Calu3 (cell line): Measurements from ENCODE around the gene TASOR. TPM values are rescaled to one million over a fixed set of nuclear protein-coding genes. Genes with fewer than 3 reads are reported as not detected.

Source experiments
- Bru-seq: library from RNA; stranded (reverse); fragments of 400-500 nt; gene quantifications from one replicate; lab custom pipeline; 2021; lab: Mats Ljungman, UMichigan
- BruChase-seq, 2 experiments: library from RNA; stranded (reverse); fragments of 400-500 nt; gene quantifications; one replicate each; lab custom pipeline; 2021; lab: Mats Ljungman, UMichigan
- BruUV-seq: library from RNA; stranded (reverse); fragments of 400-500 nt; replicated peaks from 2 replicates; lab custom pipeline; 2021; lab: Mats Ljungman, UMichigan
- CTCF ChIA-PET: fragments of 300-600 bp; sonication (Branson Sonifier 250); formaldehyde crosslinking; loops from one replicate; lab custom pipeline; 2022; ENCODE audit warnings: antibody characterized with exemption; lab: Charles Lee
- DNase-seq: peaks from one replicate; pipeline ENCODE4 v3.0.0; 2022
- H3K27ac Mint-ChIP-seq: one replicate; pipeline ENCODE4 v1.8.0; 2022; ENCODE audit warnings: mixed read lengths; ENCODE audit not compliant: unreplicated experiment
- H3K27me3 Mint-ChIP-seq: one replicate; pipeline ENCODE4 v1.8.0; 2022; ENCODE audit warnings: mixed read lengths; ENCODE audit not compliant: unreplicated experiment
- H3K36me3 Mint-ChIP-seq: one replicate; pipeline ENCODE4 v1.8.0; 2022; ENCODE audit warnings: mild to moderate bottlenecking, moderate library complexity, mixed read lengths; ENCODE audit not compliant: insufficient read depth, unreplicated experiment
- H3K4me1 Mint-ChIP-seq: one replicate; pipeline ENCODE4 v1.8.0; 2022; ENCODE audit warnings: mild to moderate bottlenecking, low read depth, mixed read lengths; ENCODE audit not compliant: unreplicated experiment
- H3K4me3 Mint-ChIP-seq: one replicate; pipeline ENCODE4 v1.8.0; 2022; ENCODE audit warnings: mild to moderate bottlenecking, low read depth, moderate library complexity, mixed read lengths; ENCODE audit not compliant: unreplicated experiment
- H3K9me3 Mint-ChIP-seq: one replicate; pipeline ENCODE4 v1.8.0; 2022; ENCODE audit warnings: low read depth, mixed read lengths; ENCODE audit not compliant: unreplicated experiment
- intact Hi-C: fragments of 100-400 bp; cut with micrococcal nuclease; formaldehyde crosslinking; loops from one replicate; pipeline ENCODE4 v1.10.0; 2022; ENCODE audit not compliant: unreplicated experiment
- long read RNA-seq: library from polyadenylated mRNA; stranded (forward); transcript quantifications from one replicate; pipeline ENCODE4 v2.0.0, GENCODE V29; 2022
- total RNA-seq: library from RNA; stranded (reverse); gene quantifications from 2 replicates; pipeline ENCODE4 v1.2.3, GENCODE V29; 2022
- TF ChIP-seq, protein P1 (sequence below): fragments of 200-600 bp; IDR thresholded peaks from one replicate; pipeline ENCODE4 v1.8.0; 2022; ENCODE audit warnings: antibody characterized with exemption; ENCODE audit not compliant: unreplicated experiment

TASOR gene, protein sequence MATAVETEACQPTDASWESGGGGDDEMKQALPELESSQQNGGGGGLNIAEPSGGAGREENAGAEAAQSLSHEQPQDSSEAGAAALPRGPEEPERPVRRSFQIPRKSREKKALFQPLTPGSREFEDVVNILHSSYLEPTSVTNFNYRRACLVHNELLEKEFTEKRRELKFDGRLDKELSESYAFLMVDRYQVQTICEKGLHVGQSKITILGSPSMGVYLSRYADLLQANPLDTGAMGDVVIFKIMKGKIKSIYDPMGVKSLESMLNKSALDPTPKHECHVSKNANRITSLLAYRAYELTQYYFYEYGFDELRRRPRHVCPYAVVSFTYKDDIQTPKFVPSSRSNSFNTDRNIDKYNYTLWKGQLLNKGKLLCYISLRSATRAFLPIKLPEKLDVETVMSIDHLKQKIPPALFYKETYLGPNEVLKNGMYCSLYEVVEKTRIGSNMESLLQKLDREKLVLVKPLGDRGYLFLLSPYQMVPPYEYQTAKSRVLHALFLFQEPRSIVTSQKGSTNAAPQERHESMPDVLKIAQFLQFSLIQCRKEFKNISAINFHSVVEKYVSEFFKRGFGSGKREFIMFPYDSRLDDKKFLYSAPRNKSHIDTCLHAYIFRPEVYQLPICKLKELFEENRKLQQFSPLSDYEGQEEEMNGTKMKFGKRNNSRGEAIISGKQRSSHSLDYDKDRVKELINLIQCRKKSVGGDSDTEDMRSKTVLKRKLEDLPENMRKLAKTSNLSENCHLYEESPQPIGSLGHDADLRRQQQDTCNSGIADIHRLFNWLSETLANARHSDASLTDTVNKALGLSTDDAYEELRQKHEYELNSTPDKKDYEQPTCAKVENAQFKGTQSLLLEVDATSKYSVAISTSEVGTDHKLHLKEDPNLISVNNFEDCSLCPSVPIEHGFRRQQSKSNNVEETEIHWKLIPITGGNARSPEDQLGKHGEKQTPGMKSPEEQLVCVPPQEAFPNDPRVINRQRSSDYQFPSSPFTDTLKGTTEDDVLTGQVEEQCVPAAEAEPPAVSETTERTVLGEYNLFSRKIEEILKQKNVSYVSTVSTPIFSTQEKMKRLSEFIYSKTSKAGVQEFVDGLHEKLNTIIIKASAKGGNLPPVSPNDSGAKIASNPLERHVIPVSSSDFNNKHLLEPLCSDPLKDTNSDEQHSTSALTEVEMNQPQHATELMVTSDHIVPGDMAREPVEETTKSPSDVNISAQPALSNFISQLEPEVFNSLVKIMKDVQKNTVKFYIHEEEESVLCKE (N-terminal part only)
- total RNA-seq = 56.4 and 56.8 TPM in 2 replicates
- percentile 94 among the genes with signal in this experiment for Bru-seq, nascent RNA
- percentile 91 among the genes with signal in this experiment for BruChase-seq, experiment 1, labeled RNA remaining after a 6-hour chase
- BruChase-seq, experiment 2, labeled RNA remaining after a 2-hour chase = percentile 93 among the genes with signal in this experiment
- long read RNA-seq, full-length matches to known transcripts = 4 of 18 reads
- long read RNA-seq, partial matches to known transcripts = 6 of 18 reads
- long read RNA-seq, other reads (novel, unspliced or antisense) = 8 of 18 reads

DNA sequence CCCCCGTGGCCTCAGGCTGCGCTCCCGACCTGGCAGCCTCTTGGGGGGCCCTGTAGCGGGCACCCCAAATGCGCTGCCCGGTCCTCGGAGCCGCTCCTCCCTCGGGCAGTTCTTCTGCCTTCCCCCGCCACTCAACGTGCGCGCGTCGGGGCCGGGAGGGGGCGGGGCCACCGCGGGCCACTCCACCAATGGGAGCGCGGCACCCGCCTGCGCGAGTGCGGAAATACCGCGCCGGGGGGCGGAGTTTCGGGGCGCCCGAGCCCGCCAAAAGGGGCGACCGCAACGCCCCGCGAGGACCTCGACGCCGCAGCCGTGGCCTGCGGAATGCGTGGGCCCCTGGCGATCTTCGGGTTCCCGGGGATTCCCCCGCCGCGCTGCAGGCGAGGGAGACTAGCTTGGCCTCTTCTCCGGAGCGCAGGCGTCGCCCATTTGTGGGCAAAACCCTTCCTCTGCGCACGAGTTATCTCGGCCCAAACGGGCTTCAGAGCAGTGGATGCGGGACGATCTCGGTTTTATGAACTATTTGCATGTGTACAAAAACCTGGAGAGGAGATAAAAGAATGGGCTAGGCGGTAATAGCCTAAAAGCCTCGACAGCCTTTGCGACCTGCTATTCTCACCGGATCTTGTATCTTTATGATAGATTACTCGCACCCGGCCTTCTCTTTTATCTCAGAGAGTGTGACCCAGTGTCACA, at the start of gene TASOR:
TASOR (minus strand) TSS at position 144 of the 696 bp plus-strand sequence. CDS start 259 bp downstream, outside the sequence.
- TF ChIP-seq, protein P1, sequence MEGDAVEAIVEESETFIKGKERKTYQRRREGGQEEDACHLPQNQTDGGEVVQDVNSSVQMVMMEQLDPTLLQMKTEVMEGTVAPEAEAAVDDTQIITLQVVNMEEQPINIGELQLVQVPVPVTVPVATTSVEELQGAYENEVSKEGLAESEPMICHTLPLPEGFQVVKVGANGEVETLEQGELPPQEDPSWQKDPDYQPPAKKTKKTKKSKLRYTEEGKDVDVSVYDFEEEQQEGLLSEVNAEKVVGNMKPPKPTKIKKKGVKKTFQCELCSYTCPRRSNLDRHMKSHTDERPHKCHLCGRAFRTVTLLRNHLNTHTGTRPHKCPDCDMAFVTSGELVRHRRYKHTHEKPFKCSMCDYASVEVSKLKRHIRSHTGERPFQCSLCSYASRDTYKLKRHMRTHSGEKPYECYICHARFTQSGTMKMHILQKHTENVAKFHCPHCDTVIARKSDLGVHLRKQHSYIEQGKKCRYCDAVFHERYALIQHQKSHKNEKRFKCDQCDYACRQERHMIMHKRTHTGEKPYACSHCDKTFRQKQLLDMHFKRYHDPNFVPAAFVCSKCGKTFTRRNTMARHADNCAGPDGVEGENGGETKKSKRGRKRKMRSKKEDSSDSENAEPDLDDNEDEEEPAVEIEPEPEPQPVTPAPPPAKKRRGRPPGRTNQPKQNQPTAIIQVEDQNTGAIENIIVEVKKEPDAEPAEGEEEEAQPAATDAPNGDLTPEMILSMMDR = no peak
- BruUV-seq = no TSS peak

DNA sequence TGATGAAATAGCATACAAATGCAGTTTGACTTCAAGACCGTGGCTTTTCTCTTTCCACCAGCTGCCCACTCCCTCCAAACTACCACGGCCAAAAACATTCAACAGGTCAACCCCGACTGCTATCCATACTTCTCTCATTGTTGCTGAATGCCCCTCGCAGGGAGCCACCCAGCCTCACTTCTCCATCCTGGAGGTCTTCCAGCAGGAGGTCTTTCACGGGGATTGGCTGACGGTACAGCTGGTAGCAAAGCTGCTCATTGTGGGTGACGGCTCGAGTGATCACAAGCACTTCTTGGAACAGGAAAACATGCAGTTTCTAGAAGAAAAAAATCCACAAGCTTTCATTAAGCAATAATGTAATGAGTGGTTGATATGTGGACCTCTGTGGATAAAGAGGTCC, 49.0 kb upstream of the TASOR start:
- no peak for DNase-seq
- Mint-ChIP-seq H3K27ac (no peak overlapping the region), H3K4me1 (no peaks in the 10 kb centered on the region), H3K9me3 (no peaks in the 10 kb centered on the region), H3K4me3 (no peak overlapping the region), H3K27me3 (no peaks in the 10 kb centered on the region), H3K36me3 (no peaks in the 10 kb centered on the region)
- TF ChIP-seq, protein P1 = no peak
- no TSS peak for BruUV-seq
- CTCF ChIA-PET = no interaction called here
- intact Hi-C loops = no loop called here

More for the DNA sequence above, at the start of gene TASOR:
- Mint-ChIP-seq H3K9me3 (no peaks in the 10 kb centered on the region), H3K4me3 (peak within 1 kb of the TSS; percentile 88), H3K27ac (peak within 1 kb of the TSS; percentile 74), H3K27me3 (no peaks in the 10 kb centered on the region), H3K4me1 (no peaks in the 10 kb centered on the region), H3K36me3 (peaks cover 39% of the 10 kb centered on the region)
- DNase-seq = peak; percentile 90
- CTCF ChIA-PET = interaction anchor here (1.1 kb wide), 2 partner anchors 57 to 306 kb away, joined by 3 read pairs; no protein-coding TSS in a partner anchor
- intact Hi-C loops = no loop called here

DNA sequence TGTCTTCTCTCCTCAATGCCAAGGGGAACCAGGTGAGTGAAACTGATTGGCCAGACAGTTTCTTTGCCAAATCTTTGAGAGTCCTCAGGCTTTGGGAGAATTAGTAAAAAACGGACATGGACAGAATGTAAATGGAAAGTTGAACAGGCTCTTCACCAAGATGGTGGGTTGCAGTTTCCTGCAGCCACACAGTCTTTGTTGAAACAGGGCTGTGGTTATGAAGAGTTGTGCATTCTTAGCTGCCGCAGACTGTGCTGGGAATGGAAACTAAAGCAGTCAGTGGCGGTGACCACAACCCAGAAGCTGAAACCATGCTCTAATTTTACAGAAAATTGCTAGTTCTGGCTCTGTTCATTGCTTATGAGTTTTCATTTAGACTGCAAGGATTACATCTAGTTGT, 42.1 kb upstream of the TASOR start:
- DNase-seq = no peak
- Mint-ChIP-seq H3K36me3 (no peaks in the 10 kb centered on the region), H3K4me1 (no peaks in the 10 kb centered on the region), H3K27ac (no peak overlapping the region), H3K9me3 (no peaks in the 10 kb centered on the region), H3K4me3 (no peak overlapping the region), H3K27me3 (no peaks in the 10 kb centered on the region)
- TF ChIP-seq, protein P1 = no peak
- BruUV-seq = no TSS peak
- CTCF ChIA-PET = no interaction called here
- intact Hi-C loops = no loop called here
